Measurements from ENCODE around the gene ZNF207. TPM values are rescaled to one million over a fixed set of nuclear protein-coding genes. Genes with fewer than 3 reads are reported as not detected.

ZNF207 gene
- total and polyA plus RNA-seq, 2 experiments from 2014 or later, result 171 to 240 TPM

DNA sequence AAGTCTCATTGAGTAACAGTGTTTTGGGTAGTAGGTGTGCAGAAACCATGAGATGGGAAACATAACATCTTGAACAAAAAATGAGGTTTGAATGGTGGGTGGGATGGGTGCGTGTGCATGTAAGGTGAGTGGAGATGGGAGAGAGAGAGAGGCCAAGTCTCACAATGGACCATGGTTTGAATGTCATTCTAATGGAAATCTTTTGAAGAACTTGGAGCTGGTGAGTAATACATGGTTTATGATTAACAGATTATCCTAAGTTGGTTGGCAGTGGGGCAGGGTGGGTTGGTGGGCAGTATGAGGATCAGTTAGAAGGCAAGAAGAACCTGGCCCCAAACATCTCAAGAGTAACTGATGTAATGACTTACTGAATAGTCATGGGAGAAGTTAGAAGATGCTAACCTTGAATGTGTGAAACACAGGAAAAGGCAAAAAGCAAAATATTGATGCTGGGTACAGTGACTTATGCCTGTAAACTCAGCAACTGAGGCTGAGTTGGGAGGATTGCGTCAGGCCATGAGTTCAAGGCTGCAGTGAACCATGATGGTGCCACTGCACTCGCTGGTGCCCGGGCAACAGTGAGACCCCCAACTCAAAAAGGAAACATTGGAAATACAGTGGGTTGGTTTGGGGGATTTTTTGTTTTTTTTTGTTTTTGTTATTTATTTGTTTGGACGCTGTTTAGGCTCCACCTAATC lies 32.7 kb downstream of the ZNF207 start:
- ATAC-seq (no peak), DNase-seq (ENCODE audit: low spot score) (no peak)
- Mint-ChIP-seq H3K4me3 (no peak overlapping the region), H3K27me3 (ENCODE audit: insufficient read depth, low read depth, poor library complexity) (no peaks in the 10 kb centered on the region), H3K4me1 (no peaks in the 10 kb centered on the region), H3K36me3 (ENCODE audit: low read depth) (peaks cover 39% of the 10 kb centered on the region), H3K9me3 (no peaks in the 10 kb centered on the region), H3K27ac (no peak overlapping the region)
- peak overlapping the region; percentile 73; the same call in 1 of the 2 replicates for H3K27ac ChIP-seq (ENCODE audit: low read depth)
- TF ChIP-seq EZH2phosphoT487 (IDR thresholded peaks at IDR 0.05; ENCODE audit: unreplicated experiment) (no peak), POLR2AphosphoS5 (IDR thresholded peaks at IDR 0.05; ENCODE audit: low read depth) (peak; percentile 13; the same call in 1 of the 2 replicates)
- H3K27me3 ChIP-seq (ENCODE audit: insufficient read depth), result no peaks in the 10 kb centered on the region
- peaks cover 7% of the 10 kb centered on the region; the same call in 1 of the 2 replicates for H3F3A ChIP-seq (replicated peaks; ENCODE audit: low read depth)
- 0 out of 2 replicates have a peak, but pooled peaks cover 2% of the 10 kb centered on the region for H4K20me1 ChIP-seq (replicated peaks; ENCODE audit: insufficient read depth)
- no peak overlapping the region for H3K4me3 ChIP-seq
- H3K4me1 ChIP-seq (ENCODE audit: insufficient read depth), result no peaks in the 10 kb centered on the region
- no peak overlapping the region for H2AFZ ChIP-seq
- no peaks in the 10 kb centered on the region for H3K9me2 ChIP-seq (ENCODE audit: insufficient read depth)
- no peak overlapping the region for H3K4me2 ChIP-seq
- H3K79me2 ChIP-seq (replicated peaks; ENCODE audit: insufficient read depth), result no peaks in the 10 kb centered on the region; the same call in 1 of the 2 replicates
- peaks cover 27% of the 10 kb centered on the region for H3K36me3 ChIP-seq (ENCODE audit: insufficient read depth)

DNA sequence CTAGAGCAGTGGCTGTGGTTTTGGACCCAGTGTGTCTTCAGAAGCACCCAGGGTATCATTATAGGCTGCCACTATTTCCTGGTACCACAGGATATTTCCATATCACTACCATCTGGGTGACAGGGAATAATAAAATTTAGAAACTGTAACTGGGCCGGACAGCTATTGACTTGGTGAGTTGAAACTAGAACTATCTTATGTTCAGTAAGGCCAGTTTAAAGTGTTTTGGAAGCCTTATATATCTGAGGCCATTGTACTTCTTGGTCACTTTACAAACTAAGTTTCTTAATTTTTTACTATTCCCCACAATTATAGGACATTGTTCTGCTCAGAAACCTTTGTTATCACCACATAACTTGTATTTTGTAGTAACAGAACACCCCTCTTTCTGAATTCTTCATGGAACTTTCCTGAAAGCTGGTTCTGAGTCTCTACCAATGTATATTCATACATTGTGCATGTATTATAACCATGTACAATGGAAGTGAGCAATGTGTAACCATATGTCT lies 34.0 kb downstream of the ZNF207 start:
- DNase-seq (ENCODE audit: low spot score), result no peak
- Histone ChIP-seq H3K9me2 (ENCODE audit: insufficient read depth) (no peaks in the 10 kb centered on the region), H4K20me1 (replicated peaks; ENCODE audit: insufficient read depth) (0 out of 2 replicates have a peak, but pooled peaks cover under 1% of the 10 kb centered on the region), H3K36me3 (ENCODE audit: insufficient read depth) (peaks cover 15% of the 10 kb centered on the region; the same call in 1 of the 2 replicates), H3K4me3 (no peak overlapping the region), H3K4me1 (ENCODE audit: insufficient read depth) (no peaks in the 10 kb centered on the region), H3K79me2 (replicated peaks; ENCODE audit: insufficient read depth) (no peaks in the 10 kb centered on the region), H3F3A (replicated peaks; ENCODE audit: low read depth) (peaks cover 7% of the 10 kb centered on the region), H3K27me3 (ENCODE audit: insufficient read depth) (no peaks in the 10 kb centered on the region), H3K27ac (ENCODE audit: low read depth) (no peak overlapping the region), H3K4me2 (no peak overlapping the region), H2AFZ (no peak overlapping the region)
- Mint-ChIP-seq H3K9me3 (no peaks in the 10 kb centered on the region), H3K36me3 (ENCODE audit: low read depth) (peaks cover 27% of the 10 kb centered on the region), H3K4me3 (no peak overlapping the region), H3K4me1 (no peaks in the 10 kb centered on the region), H3K27me3 (ENCODE audit: insufficient read depth, low read depth, poor library complexity) (no peaks in the 10 kb centered on the region), H3K27ac (no peak overlapping the region)
- no peak for ATAC-seq
- no peak for TF ChIP-seq EZH2 (IDR thresholded peaks at IDR 0.05; ENCODE audit: low read depth, unreplicated experiment)
- TF ChIP-seq, protein P1, sequence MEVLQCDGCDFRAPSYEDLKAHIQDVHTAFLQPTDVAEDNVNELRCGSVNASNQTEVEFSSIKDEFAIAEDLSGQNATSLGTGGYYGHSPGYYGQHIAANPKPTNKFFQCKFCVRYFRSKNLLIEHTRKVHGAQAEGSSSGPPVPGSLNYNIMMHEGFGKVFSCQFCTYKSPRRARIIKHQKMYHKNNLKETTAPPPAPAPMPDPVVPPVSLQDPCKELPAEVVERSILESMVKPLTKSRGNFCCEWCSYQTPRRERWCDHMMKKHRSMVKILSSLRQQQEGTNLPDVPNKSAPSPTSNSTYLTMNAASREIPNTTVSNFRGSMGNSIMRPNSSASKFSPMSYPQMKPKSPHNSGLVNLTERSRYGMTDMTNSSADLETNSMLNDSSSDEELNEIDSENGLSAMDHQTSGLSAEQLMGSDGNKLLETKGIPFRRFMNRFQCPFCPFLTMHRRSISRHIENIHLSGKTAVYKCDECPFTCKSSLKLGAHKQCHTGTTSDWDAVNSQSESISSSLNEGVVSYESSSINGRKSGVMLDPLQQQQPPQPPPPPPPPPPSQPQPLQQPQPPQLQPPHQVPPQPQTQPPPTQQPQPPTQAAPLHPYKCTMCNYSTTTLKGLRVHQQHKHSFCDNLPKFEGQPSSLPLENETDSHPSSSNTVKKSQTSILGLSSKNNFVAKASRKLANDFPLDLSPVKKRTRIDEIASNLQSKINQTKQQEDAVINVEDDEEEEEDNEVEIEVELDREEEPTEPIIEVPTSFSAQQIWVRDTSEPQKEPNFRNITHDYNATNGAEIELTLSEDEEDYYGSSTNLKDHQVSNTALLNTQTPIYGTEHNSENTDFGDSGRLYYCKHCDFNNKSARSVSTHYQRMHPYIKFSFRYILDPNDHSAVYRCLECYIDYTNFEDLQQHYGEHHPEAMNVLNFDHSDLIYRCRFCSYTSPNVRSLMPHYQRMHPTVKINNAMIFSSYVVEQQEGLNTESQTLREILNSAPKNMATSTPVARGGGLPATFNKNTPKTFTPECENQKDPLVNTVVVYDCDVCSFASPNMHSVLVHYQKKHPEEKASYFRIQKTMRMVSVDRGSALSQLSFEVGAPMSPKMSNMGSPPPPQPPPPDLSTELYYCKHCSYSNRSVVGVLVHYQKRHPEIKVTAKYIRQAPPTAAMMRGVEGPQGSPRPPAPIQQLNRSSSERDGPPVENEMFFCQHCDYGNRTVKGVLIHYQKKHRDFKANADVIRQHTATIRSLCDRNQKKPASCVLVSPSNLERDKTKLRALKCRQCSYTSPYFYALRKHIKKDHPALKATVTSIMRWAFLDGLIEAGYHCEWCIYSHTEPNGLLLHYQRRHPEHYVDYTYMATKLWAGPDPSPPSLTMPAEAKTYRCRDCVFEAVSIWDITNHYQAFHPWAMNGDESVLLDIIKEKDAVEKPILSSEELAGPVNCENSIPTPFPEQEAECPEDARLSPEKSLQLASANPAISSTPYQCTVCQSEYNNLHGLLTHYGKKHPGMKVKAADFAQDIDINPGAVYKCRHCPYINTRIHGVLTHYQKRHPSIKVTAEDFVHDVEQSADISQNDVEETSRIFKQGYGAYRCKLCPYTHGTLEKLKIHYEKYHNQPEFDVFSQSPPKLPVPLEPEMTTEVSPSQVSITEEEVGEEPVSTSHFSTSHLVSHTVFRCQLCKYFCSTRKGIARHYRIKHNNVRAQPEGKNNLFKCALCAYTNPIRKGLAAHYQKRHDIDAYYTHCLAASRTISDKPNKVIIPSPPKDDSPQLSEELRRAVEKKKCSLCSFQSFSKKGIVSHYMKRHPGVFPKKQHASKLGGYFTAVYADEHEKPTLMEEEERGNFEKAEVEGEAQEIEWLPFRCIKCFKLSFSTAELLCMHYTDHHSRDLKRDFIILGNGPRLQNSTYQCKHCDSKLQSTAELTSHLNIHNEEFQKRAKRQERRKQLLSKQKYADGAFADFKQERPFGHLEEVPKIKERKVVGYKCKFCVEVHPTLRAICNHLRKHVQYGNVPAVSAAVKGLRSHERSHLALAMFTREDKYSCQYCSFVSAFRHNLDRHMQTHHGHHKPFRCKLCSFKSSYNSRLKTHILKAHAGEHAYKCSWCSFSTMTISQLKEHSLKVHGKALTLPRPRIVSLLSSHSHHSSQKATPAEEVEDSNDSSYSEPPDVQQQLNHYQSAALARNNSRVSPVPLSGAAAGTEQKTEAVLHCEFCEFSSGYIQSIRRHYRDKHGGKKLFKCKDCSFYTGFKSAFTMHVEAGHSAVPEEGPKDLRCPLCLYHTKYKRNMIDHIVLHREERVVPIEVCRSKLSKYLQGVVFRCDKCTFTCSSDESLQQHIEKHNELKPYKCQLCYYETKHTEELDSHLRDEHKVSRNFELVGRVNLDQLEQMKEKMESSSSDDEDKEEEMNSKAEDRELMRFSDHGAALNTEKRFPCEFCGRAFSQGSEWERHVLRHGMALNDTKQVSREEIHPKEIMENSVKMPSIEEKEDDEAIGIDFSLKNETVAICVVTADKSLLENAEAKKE (CRISPR knock-in tag; IDR thresholded peaks at IDR 0.05), result no peak
- TF ChIP-seq POLR2AphosphoS5 (IDR thresholded peaks at IDR 0.05; ENCODE audit: low read depth), result no peak; the same call in 1 of the 2 replicates
- TF ChIP-seq ZNF114 (CRISPR knock-in tag; IDR thresholded peaks at IDR 0.05), result no peak
- TF ChIP-seq, protein P2, sequence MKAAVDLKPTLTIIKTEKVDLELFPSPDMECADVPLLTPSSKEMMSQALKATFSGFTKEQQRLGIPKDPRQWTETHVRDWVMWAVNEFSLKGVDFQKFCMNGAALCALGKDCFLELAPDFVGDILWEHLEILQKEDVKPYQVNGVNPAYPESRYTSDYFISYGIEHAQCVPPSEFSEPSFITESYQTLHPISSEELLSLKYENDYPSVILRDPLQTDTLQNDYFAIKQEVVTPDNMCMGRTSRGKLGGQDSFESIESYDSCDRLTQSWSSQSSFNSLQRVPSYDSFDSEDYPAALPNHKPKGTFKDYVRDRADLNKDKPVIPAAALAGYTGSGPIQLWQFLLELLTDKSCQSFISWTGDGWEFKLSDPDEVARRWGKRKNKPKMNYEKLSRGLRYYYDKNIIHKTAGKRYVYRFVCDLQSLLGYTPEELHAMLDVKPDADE (IDR thresholded peaks at IDR 0.05), result no peak
- TF ChIP-seq EZH2phosphoT487 (IDR thresholded peaks at IDR 0.05; ENCODE audit: unreplicated experiment), result no peak
- no peak for TF ChIP-seq CREB1 (CRISPR knock-in tag; IDR thresholded peaks at IDR 0.05; ENCODE audit: low read depth)
- TF ChIP-seq JUNB (IDR thresholded peaks at IDR 0.05; ENCODE audit: unreplicated experiment), result no peak

All from GM23338 (cell line).